GM21528 (cell line): ENCODE measurements around the gene CD200.

Experiments
- ATAC-seq: cut with Tn5 transposase; IDR thresholded peaks from one replicate; pipeline ENCODE4 v1.9.1; 2021; ENCODE audit warnings: mild to moderate bottlenecking, moderate library complexity; ENCODE audit not compliant: unreplicated experiment, low FRiP score

CD200 gene

DNA sequence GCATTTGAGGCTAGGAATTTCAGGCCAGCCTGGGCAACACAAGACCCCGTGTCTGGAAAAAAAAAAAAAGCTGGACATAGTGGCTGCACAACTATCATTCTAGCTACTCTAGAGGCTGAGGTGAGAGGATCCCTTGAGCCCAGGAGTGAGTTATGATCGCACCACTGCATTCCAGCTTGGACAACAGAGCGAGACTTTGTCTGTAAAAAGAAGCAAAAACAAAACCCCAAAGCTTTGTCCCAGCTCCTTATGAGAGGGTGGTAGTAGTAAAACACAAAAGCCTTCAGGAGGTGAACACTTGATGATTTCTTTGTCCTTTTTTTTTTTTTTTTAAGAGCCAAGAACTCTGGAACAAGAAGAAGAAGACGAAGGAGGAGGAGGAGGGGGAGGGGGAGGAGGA lies 1.1 kb upstream of the CD200 start:
- no peak for ATAC-seq

DNA sequence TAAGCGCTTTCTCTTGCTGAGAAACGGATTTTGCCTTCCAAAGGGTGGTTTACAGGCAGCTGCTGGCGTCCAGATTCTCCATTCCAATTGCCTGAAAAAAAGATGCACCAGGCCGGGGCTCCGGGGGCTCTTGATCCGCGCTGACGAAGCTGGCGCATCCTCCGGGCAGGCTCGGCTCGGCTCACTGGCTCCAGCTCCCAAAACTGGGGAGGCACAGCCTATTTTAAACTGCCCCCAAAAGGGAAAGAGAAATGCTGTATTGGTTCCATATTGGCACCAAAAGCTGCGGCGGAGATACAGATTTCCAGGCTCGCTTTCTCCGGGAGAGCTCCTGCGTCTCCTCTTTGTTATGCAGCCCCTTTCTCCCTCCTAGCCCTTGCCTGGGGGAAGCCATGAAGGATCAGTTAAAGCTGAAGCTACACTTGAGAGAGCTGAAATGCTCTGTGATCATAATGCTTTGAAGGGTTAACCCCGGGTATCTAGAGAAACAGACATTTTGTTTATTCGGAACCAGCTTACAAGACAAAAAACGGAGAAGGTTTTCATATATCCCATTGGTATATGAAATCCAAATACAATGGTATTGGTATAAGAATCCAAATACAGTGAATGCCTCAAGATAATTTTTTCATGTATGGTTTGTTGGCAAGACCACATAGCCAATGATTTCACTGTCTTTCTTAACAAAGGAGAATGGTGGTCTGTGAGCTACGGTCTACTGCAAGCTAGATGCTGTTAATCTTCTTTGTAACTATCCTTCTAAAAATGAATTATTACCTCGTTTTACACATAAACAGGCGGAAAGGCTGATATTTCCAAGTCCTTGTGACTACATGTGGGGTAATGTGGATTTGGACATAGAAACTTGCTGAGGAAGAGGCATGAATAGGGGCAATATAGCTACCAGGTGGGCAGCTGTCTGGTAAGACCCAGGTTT lies 693 bp downstream of the CD200 start:
- peak; percentile 58 for ATAC-seq

DNA sequence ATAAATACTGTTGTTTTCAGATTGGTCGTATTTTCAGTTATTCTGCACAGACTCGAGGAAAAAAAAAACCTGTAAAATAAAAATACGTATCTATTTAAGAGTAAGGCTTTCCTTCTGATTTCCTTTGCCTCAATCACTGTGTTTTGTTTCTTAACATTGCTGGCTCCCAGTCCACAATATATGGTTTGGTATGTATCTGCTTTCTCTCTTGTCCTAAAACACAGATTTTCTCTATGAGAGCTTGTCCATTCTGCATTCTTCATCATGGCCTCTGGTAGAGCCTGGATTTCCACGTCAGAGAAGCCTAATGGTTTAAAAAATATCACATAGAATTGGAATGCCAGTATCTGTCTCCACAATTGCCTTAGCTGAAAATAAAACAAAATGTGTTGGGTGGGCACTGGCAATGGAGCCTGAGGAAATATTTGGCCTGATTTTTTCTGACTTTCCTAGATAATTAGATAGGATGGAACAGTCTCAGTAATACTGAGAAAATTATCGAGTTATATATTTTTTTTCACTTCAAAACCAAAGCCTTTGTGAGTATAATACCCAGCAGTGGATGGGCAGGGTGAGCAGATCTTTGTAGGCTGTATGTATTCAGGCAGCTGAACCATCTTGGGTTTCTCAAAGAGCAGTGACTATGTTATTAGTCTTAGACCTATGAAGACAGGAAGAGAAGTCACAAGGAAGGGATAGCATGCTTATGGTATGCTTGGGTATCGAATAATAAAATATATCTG lies 1.9 kb downstream of the CD200 start:
- no peak for ATAC-seq

DNA sequence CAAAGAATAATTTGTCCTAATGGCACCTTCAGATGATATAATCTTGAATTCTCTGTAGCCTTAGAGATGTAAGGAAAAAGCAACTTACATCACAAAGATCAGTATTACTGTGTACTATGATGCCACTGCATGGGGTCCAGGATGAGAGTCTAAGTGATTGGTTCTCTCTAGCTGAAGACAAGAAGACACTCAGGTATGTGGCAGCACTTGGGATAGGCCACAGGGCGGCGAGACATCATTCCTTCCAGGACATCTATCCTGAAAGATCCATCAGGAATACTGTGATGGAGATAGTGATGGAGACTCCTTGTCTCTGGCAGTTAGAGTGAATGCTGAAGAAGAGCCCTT lies 2.5 kb downstream of the CD200 start:
- ATAC-seq, result no peak

DNA sequence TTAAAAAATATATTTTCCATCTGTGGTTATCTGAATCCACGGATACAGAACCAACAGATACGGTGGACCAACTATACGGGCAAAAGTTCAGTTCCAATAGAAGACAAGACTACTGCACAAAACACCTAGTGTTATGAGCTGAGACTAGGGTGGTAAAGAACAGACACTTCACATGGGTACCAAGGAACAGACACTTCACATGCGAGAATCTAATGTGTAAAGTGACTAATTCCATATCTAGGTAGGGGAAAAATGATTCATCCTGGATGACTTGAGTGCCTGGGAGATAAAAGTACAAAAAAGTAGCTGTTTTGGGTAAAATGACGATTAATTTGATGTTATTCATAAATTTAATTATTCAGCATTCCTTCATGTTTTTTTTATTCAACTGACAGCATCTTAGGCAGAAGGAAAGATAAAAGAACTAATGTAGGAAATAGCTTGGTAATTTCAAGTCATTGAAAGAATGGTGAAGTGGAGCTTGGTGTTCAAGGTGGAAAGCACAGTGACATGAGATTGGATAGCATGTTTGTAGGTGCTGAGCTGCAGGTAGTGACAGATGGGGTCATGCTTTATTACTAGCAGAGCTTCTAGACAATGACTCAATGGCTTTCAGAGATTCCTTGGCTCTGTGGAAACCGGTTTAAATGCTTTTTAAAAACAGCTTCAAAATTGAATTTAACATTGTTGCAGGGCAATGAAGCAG lies 5.2 kb downstream of the CD200 start:
- ATAC-seq, result no peak

DNA sequence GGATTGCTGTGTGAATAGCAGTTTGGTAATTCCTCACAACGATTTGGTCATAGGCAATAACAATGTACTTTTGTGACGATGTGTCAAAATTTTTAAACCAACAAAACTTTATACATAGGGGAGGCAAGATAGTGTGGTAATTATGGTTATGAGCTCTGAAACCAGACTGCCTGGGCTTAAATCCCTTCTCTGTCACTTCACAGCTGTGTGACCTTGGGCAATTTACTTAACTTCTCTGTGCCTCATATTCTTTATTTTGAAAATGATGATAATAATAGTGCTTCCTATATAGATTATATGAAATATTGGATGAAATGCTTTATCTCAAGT lies 5.7 kb downstream of the CD200 start:
- ATAC-seq, result no peak

DNA sequence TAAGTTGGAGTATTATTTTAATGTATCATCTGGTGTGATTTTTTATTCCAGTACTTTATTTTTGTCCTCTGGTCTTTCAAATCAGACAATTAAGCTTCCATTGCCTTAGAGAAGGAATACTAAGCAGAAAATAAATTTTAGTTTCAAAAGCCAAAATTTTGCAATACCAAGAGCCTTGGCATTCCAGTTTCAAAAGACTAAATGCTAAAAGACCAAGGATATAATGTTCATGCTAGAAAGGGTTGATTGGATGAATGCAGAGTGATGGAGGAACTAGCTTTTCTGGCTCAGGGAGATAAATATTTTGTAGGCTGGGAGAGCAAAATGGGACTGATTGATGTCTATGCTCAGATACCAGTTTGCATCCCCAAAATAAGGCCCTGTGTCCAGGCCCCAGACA lies 6.2 kb downstream of the CD200 start:
- no peak for ATAC-seq

DNA sequence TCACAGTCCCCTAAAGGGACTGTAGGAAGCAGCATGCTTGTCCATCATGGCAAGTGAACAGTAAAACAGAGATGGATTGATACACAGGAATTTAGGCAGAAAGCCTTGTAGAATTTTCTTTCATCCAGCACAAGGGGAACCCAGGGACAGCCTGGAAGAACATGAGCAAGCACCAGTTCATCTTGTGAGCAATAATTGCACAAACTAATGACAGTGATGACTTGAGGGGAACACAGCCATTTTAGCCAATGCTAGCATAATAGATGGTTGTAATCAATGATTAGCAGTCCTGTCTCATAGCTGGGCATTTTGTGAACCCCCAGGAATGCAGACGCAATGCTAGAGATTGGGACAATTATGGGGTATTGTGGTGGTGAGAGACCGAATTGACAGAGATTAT lies 6.7 kb downstream of the CD200 start:
- ATAC-seq, result no peak

DNA sequence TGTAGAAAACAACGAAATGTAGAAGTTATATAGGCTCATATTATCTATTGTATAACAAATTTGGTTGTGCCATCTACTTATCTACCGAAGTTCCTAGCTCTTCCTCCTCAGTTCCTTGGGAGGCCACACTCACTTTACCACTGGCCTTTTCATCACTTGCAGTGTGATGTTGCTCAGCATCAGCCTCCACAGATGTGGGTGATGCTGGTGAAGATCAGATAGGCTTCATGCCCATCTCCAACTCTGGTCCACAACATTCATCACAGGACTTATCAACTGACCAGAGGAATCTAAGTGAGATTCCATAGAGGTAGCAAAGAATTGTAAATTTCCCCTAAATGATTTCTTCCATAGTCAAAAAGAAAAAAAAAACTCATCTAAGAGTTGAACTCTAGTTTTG lies 8.4 kb downstream of the CD200 start:
- ATAC-seq, result no peak

DNA sequence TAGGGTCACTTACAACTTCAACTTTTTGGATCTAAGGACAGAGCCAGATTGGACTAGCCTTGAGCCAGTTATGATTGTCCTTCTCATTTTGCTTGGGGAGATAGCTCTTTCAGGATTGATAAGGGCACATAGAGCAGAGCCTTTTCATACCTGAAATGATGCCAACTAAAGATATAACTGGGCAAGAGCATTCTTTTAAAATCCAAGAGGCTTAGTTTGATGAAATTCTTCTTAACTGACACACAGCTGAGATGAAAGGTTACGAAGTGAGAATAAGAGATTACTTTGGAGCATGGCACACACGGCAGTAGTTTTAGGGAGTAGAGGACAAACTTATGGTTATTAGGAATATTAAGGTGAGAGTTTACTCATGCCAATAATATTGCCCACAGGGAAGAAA lies 12.7 kb downstream of the CD200 start:
- ATAC-seq, result no peak

DNA sequence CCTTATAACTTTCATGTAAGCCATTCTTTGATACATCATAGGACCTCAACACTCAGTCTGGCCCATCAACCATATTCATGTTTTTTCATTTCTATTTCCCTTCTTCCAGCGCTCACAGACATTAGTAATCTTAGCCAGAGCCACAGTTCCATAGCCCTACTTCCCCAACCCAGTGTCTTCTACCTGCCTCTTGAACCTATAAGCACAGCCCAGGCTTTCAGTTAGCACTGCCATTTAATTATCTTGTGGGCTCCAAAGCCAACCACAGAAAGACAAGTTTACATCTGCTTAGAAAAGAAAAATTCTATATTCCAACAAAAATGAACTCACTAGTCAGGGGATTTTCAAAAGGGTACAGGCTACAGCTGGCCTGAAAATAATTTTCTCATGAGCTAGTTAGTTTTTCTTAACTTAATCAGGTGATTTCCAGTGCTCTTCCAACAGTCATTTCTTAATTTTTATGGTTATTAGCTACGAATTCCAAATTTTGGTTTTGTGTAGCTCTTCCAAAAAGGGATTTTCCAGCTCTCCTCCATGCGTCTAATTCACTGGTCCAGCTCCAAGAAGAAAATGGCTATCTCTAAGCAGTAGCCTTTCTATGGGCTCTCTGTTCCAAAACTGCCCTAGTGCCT lies 13.7 kb downstream of the CD200 start:
- ATAC-seq, result no peak

DNA sequence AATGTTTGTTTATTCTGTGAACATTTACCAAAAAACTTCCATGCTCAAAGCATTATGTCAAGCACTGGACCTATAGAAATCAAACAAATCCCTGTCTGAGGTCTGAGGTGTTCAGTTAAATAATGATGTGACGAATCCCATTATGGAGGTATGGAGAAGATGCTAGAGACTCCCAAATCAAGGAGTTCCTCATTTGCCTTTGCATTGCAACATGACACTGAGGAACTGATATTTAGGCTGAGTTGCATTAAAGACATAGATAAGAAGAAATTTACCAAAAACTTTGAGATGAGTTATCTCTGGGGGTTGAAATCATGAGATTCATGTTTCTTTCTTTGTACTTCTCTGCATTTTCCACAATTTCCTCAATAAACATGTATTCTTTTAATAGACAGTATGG lies 16.0 kb downstream of the CD200 start:
- ATAC-seq, result no peak

DNA sequence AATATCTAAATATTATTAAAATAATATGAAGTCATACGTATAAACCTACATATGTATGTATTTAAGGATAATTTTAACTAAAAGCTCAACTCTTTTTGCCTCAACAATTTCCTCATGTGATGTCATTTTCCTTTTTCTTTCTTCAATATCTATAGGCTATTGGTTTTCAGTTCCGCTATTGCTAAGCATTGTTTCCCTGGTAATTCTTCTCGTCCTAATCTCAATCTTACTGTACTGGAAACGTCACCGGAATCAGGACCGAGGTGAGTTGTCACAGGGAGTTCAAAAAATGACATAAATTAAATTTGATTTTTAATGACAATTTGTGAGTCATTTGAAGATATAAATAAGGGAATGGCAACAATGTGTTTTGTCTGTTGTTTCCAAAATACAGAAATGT lies 16.6 kb downstream of the CD200 start:
- ATAC-seq, result no peak

DNA sequence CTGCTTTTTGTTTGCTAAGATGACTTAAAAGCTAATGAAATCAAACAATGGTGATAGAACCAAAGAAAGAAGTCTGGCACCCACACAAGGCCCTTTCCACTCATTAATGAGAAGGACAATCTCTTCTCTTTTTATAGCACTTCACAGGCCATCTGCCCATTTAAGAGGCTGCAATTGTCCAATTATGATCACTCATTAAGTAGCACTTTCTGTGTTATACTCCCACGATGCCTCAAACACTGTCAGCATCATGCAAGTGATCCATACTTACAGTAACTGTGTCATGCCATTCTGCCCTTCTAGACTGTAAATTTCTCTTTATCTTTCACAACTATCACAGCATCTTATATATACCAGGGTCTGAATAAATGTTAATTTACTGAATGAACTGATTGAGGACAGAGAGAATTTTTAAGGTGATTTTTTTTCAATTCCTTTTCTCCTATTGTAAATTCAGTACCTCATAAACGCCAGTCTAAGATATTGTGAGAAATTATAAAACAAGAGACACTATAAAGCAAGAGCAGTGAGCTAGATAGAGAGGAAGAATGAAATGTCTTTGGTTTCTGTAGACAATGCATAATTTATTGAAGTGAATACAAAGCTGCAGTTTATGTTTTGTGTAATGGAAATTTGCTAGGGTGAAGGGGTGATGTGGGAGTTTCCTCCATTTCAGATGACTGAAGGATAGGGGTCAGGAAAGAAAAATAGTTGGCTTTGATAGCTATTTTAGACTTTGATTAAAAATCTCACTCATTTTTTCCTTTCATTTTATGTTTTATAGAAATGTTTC lies 17.3 kb downstream of the CD200 start:
- no peak for ATAC-seq

DNA sequence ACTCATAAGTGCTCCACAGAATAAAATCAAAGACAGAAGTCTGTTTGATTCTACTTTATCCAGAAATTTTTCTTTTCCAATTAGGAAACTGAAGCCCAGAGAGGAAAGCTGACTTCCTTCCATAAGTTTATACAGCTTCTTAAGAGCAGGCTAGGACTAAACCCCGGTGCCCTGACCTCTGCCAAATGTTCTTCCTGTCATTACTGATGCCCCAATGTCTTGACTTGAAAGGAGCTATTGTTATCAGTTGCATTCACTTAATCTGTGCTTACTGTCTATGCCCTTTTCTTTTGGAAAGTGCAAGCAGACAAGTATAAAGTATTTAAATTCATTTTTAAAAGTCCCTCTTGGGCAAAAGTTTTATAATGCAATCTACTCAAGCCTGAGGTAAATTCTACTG lies 18.1 kb downstream of the CD200 start:
- no peak for ATAC-seq

DNA sequence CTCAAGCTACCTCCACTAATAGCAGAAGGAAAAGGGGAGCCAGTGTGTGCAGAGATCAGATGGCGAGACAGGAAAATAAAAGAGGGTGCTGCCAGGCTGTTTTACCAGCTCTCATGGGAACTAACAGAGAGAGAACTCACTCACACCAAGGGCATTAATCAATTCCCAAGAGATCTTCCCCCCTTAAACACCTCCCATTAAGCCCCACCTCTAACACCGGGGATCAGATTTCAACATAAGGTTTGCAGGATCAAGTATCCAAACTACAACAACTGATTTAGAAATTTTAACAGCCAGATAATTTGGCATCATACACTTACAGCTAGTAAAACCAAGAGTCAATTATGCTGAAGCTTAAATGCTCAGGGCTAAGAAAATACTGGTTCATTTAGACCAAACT lies 18.9 kb downstream of the CD200 start:
- ATAC-seq, result no peak

DNA sequence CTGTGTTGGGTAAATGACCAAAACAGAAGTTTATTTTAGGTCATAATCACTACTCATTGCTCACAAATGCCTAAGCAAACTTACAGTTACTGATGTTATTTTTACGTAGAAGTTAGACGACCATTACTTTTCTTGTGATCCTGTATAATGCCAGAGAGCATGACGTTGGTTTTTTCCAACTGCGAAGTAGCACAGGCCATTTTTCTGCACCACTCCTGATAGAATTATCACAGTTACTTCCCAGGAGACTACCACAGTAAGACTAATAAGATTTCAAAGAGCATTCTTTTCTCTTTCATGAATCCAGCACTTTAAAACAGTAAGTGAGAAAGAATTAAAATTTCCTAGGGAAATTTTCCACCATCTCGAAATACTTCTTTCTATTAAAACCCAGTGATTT lies 19.8 kb downstream of the CD200 start:
- no peak for ATAC-seq

DNA sequence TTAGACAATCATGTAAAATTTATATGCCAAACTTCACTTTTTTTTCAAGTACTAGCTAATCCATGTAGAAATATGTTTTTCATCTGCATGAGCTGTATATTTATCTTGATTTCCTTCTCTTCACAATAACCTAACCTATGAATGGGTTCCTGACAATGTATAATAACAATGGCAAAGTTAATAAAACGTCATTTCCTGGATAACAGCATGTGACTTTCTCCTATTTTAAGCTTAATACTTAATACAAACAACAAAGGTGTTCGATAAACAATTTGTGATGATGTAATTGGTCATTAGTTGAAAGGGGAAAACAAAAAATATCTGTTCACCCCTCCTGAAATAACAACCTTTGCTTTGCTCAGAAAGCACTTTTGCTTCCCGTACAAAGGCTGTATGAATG lies 20.4 kb downstream of the CD200 start:
- no peak for ATAC-seq

DNA sequence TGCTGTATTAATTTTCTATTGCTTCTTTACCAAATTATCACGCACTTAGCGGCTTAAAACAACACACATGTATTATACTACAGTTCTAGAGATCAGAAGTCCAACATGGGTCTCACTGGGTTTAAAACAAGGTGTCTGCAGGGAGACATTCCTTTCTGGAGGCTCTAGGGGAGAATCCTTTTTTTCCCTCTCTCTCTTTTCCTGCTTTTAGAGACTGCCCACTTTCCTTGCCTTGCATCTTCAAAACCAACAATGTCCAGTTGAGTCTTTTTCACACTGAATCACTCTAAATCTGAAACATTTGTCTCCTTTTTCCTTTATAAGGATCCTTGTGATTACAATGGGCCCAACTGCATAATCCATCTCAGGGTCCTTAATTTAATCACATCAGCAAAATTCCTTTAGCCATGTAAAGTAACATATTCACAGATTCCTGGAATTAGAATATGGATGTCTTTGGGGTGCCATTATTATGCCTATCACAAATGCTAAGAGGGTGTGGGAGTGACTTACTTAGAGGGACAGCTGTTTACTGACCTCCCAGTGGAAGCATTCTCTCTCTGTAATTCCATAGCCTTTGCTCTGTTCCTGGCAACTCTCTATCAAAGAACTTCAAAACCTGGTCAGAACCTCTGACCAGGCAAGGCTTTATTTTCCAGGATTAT lies 21.8 kb downstream of the CD200 start:
- no peak for ATAC-seq

DNA sequence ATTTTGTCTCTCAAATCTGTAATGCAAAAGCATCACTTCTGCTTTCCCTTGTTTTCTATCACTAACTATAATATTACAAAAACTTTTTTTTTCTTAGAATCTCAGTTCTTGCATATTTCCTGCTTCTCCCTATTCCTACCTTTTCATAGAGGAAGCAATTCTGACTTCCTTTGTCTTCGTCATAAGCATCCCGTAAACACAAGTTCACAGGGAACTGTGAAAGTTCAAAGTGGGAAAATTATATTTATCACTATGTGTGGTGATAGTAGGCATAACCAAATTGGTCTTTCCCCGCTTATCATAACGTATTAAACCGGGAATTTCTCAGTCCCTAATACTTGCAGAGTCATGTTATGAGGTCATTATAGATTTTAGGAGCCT lies 22.3 kb downstream of the CD200 start:
- no peak for ATAC-seq
